Measurements from ENCODE around the gene RTF1. TPM values are rescaled to one million over a fixed set of nuclear protein-coding genes. Genes with fewer than 3 reads are reported as not detected.

RTF1 gene
- total RNA-seq = 20.3 and 26.5 TPM in 2 replicates

DNA sequence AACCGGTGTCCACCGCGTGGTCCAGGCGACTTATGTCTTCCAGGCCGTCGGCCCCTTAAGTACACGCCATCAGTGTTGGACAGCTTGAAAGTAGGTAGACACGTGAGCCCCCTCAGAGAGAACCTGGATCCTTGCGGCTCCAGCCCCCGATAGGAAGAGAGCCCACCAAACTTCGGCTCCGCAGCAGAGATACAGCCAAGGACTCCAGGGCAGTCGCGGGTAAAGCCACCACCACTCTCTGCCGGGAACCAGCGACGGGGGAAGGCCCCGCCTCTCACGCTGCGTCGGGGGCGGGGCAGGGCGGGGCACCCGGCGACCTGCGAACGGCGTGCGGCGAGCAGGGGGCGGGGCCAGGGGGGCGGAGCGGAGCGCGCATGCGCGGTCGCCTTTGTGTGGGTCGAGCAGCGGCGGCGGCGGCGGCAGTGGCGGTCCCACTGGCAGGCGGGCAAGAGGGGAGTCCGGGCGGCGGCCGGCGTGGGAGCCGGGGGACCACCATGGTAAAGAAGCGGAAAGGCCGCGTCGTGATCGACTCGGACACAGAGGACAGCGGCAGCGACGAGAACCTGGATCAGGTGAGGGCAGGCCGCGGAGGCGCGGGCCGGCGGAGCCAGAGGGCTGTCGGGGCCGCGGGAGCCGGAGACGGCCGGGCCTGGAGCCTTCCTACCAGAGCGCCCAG is at the start of gene RTF1:
Gene RTF1, plus strand, starts transcription at position 354 of the 676 bp plus-strand sequence. Its CDS starts 21 bp downstream, at position 375.

DNA sequence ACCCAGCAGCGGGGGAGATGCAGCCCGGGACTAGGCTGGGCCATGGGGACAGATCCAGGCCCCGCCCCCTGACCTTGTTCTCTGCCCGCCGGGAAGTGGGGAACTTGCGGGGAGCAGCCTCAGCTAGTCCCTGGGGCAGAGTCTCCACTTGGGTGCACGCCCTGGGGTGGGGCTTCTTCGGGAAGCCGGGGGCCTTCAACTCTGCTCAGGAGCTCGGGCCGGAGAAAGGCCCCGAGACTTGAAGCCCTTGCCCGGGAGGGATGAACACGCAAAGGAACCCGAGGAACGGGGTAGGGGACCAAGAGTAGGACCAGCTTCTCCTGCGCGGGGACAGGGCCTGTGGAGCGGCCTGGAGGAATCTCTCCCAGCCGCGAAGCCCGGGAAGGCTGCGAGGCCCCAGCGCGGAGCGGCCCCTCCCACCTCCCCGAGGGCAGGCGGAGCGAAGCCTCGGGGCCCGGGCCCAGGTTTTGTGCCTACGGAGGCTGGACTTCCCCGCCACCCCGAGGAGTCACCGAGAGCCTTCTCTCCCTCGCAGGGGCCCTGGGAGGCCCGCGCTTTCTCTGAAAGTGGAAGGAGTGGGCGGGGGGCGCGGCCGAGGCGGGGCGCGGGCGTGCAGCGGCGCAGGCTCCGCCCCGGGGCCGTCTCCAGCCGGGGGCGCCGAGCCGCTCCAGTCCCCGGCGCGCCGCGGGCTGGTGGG is 76.5 kb downstream of the RTF1 start, which contains the start of gene ITPKA:
Gene ITPKA, plus strand, starts transcription at position 670 of the 697 bp plus-strand sequence. CDS start 54 bp downstream, outside the sequence.

DNA sequence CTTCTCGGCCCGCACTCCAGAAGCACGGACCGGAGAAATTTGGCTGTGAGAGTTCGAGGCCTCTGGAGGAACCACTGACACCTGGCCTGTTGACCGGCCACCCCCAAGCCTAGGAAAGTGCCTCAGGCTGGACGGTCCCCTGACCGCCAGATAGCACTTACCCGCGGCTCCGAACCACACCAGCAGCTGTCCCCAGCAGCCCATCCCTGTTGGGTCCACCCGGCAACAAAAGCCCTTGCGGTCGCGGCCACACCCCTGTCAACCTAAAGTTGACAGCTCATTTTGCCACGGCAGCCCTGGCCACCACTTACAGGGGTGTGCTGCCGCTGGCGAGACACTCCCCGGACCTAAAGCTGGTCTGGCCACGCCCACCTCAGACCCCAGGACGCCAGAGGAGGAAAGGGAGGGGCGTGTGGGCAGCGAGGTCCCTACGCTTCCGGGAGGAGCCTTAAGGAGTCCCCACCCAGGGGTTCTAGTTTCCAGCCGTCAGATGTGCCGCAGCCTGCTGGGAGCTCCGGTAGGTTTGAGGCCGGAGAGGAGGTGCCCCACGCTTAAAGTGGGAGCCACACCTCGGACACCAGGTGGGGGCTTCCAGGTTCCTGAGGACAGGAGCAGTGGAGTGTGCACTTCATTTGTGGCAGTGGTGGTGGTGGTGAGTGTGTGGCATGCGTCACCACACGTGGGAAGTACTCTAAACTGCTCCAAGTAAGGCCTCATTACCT is 96.8 kb downstream of the RTF1 start, which contains the start of gene LTK:
Gene LTK, minus strand, starts transcription at position 322 of the 722 bp plus-strand sequence. Its CDS starts 118 bp downstream, at position 204.

Other genes with a start within 250 kb of the RTF1 start
- not detected in 2 replicates for gene EXD1, start 186.3 kb upstream of the RTF1 start, total RNA-seq
- 164 and 200 TPM in 2 replicates for gene CHP1, start 185.8 kb upstream of the RTF1 start, total RNA-seq
- 0.88 and 0.94 TPM in 2 replicates for gene OIP5, start 84.5 kb upstream of the RTF1 start, total RNA-seq
- 5.0 and 5.3 TPM in 2 replicates for gene NUSAP1, start 84.2 kb upstream of the RTF1 start, total RNA-seq
- gene NDUFAF1, start 14.6 kb upstream of the RTF1 start, total RNA-seq = 15.1 and 20.6 TPM in 2 replicates
- 0.78 and 1.1 TPM in 2 replicates for gene ITPKA, start 76.8 kb downstream of the RTF1 start, total RNA-seq
- not detected in 2 replicates for gene LTK, start 96.7 kb downstream of the RTF1 start, total RNA-seq
- 10.8 and 19.0 TPM in 2 replicates for gene RPAP1, start 127.2 kb downstream of the RTF1 start, total RNA-seq
- 9.1 and 11.5 TPM in 2 replicates for gene TYRO3, start 142.1 kb downstream of the RTF1 start, total RNA-seq
- 13.7 and 18.6 TPM in 2 replicates for gene MGA, start 243.3 kb downstream of the RTF1 start, total RNA-seq

Data from cardiac ventricle fibroblast (primary cell).